8988T (cell line): Measurements from ENCODE around the gene EBI3.
"Not testable (repeated sequence)": the region's sequence is repeated elsewhere in the genome, so short reads cannot be mapped to it uniquely, and the experiment has no call there.

Experiments used
- DNase-seq: peaks from one replicate; pipeline ENCODE4 v3.0.0; 2011

Gene EBI3

GRCh38 chr19:4229179-4229931 is at the start of gene EBI3:
EBI3 (plus strand) TSS chr19:4229523; CDS start chr19:4229551, 28 bp downstream.
- DNase-seq: no peak

- no peak for DNase-seq
These were observed 48.2 kb upstream of the EBI3 start for GRCh38 chr19:4181053-4181508.

- DNase-seq: peak; percentile 93
These were observed 47.1 kb upstream of the EBI3 start, which contains the start of the genes ANKRD24 and SIRT6 for GRCh38 chr19:4182084-4182810. ANKRD24 (plus strand) TSS chr19:4182689; CDS start chr19:4186426, 3,737 bp downstream. SIRT6 (minus strand) TSS chr19:4182563; CDS start chr19:4182539, 24 bp downstream.

- DNase-seq: no peak
These were observed 45.2 kb upstream of the EBI3 start for GRCh38 chr19:4183967-4184717.

GRCh38 chr19:4184718-4185352 is 44.5 kb upstream of the EBI3 start:
- no peak for DNase-seq

- DNase-seq: no peak
These were observed 43.8 kb upstream of the EBI3 start for GRCh38 chr19:4185413-4186086.

- peak; percentile 76 for DNase-seq
These were observed 43.0 kb upstream of the EBI3 start for GRCh38 chr19:4186087-4186993.

- DNase-seq: no peak
These were observed 41.8 kb upstream of the EBI3 start for GRCh38 chr19:4187313-4188122.

GRCh38 chr19:4189641-4190040 is 39.7 kb upstream of the EBI3 start:
- DNase-seq: no peak

GRCh38 chr19:4192537-4192936 is 36.8 kb upstream of the EBI3 start:
- DNase-seq: not testable (repeated sequence)

DNA sequence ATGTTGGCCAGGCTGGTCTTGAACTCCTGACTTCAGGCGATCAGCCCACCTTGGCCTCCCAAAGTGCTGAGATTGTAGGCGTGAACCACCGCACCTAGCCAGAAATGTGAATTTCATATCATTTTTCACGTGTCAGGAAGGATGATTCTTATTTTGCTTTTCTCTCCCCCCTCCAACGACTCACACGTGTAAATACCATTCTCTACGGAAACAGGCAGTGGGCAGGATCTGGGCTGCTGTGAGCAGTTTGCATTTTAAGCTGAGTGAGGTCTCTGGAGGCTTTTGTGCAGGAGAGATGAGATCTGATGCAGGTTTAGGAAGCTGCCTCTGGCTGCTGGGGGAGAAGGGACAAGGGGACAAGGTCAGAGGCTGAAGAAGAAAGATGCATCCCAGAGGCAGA is 35.0 kb upstream of the EBI3 start:
- no peak for DNase-seq

DNA sequence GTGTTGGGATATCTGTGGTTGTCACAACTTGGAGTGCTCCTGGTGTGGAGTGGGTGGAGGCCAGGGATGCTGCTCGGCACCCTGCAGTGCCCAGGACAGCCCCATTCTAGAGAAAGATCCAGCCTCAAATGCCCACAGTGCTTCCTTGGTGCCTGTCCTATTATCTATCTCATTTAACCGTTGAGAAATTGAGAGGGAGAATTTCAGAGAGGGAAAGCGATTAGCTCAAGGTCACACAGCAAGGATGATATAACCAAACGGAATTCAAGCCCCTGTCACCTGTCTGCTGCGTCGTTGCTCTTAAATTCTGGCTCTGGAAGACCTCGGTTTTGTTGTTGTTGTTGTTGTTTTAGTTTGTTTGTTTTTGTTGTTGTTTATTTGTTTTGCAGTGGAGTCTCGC is 33.3 kb upstream of the EBI3 start:
- no peak for DNase-seq

GRCh38 chr19:4196587-4197148 is 32.7 kb upstream of the EBI3 start:
- DNase-seq: no peak

DNA sequence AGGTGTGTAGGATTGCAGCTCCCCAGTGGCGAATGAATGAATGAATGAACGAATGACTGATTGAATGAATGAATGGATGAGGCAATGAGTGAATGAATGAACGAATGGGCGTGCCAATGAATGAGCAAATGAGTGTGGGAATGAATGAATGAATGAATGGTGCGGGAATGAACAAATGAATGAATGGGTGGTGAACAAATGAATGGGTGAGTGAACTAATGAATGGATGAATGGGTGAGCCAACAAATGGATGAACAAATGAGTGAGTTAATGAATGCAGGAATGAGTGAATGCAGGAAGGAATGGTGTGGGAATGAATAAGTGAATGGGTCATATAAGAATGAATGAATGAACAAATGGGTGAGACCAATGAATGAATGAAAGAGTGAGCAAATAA is 32.1 kb upstream of the EBI3 start:
- no peak for DNase-seq

GRCh38 chr19:4197625-4198466 is 31.5 kb upstream of the EBI3 start:
- DNase-seq: no peak

- no peak for DNase-seq
These were observed 30.7 kb upstream of the EBI3 start for GRCh38 chr19:4198467-4199126.

- DNase-seq: no peak
These were observed 29.5 kb upstream of the EBI3 start for GRCh38 chr19:4199699-4200293.
